ENCODE measurements around the gene NAGLU. TPM values are rescaled to one million over a fixed set of nuclear protein-coding genes. Genes with fewer than 3 reads are reported as not detected.

NAGLU gene
- polyA plus RNA-seq, 3 donors = 10.4 to 32.9 (median 24.9) TPM

- peaks cover 31% of the 10 kb centered on the region for H3K4me1 Mint-ChIP-seq
- Histone ChIP-seq H3K9me3 (replicated peaks in 1 of 2; ENCODE audit: control insufficient read depth in 1 of 2, insufficient read depth in 1 of 2, low read length in 2 of 2) (no peaks in the 10 kb centered on the region), H3K36me3 (replicated peaks in 1 of 2; ENCODE audit: control insufficient read depth in 1 of 2, insufficient read depth in 2 of 2, low read length in 2 of 2) (peaks cover 50 to 61% of the 10 kb centered on the region in 2 donors), H3K9ac (ENCODE audit: insufficient read depth, low read length, poor library complexity, severe bottlenecking) (peak overlapping the region; percentile 83), H3K4me2 (replicated peaks; ENCODE audit: extremely low read depth, low read length, poor library complexity, severe bottlenecking) (peak overlapping the region; percentile 71), H3K4me3 (replicated peaks in 1 of 3; ENCODE audit: low read depth in 2 of 3, low read length in 3 of 3) (peak overlapping the region; percentile 34 to 75 (median 36)), H2AFZ (ENCODE audit: insufficient read depth, low read depth, low read length, poor library complexity, severe bottlenecking) (peak overlapping the region; percentile 87), H3K27ac (ENCODE audit: low read depth in 1 of 2, low read length in 2 of 2) (peak overlapping the region; percentile 78 to 92), H3K79me2 (ENCODE audit: insufficient read depth, low read length) (peaks cover 22% of the 10 kb centered on the region), H3K27me3 (ENCODE audit: control insufficient read depth in 2 of 2, insufficient read depth in 2 of 2, low read length in 2 of 2) (no peaks in the 10 kb centered on the region), H4K20me1 (ENCODE audit: insufficient read depth, low read length) (peaks cover 34% of the 10 kb centered on the region), H3K4me1 (ENCODE audit: control insufficient read depth in 1 of 2, insufficient read depth in 2 of 2, low read length in 2 of 2) (peaks cover 22 to 27% of the 10 kb centered on the region in 2 donors)
- peak; percentile 88 for TF ChIP-seq CTCF (IDR thresholded peaks at IDR 0.05)
- peak overlapping the region; percentile 85 to 97 for H3K4me3 Mint-ChIP-seq
- peak; percentile 55 to 70 (median 66) for DNase-seq
- WGBS (ENCODE audit: insufficient coverage) = 0% methylated on average over 10 of the region's 20 CpGs
- intact Hi-C loops (cut with micrococcal nuclease) = loop anchor here (2.0 to 5.0 kb wide), 4 partner anchors 99 to 421 kb away; partner anchors contain the start of genes CCR10 (in 1 of the 2), CNTNAP1 (in 1 of the 2) and PLEKHH3 (in 1 of the 2)
- H3K27me3 Mint-ChIP-seq (ENCODE audit: low read depth in 3 of 3) = peaks cover 0 to 2% (median 0%) of the 10 kb centered on the region in 3 donors
- H3K36me3 Mint-ChIP-seq = peaks cover 51 to 70% of the 10 kb centered on the region in 2 donors
- peaks cover 0 to 2% (median 0%) of the 10 kb centered on the region in 7 donors for H3K9me3 Mint-ChIP-seq
- peak overlapping the region; percentile 97 to 100 (median 99) for H3K27ac Mint-ChIP-seq
These were observed 42.3 kb downstream of the NAGLU start for GRCh38 chr17:42578282-42578869.

GRCh38 chr17:42579794-42580551 is 43.9 kb downstream of the NAGLU start:
- Histone ChIP-seq H3K36me3 (replicated peaks in 1 of 2; ENCODE audit: control insufficient read depth in 1 of 2, insufficient read depth in 2 of 2, low read length in 2 of 2) (peaks cover 51 to 58% of the 10 kb centered on the region in 2 donors), H3K4me2 (replicated peaks; ENCODE audit: extremely low read depth, low read length, poor library complexity, severe bottlenecking) (no peak overlapping the region), H3K4me3 (replicated peaks in 1 of 3; ENCODE audit: low read depth in 2 of 3, low read length in 3 of 3) (no peak overlapping the region), H3K9ac (ENCODE audit: insufficient read depth, low read length, poor library complexity, severe bottlenecking) (no peak overlapping the region), H4K20me1 (ENCODE audit: insufficient read depth, low read length) (peaks cover 18% of the 10 kb centered on the region), H3K79me2 (ENCODE audit: insufficient read depth, low read length) (peaks cover 11% of the 10 kb centered on the region), H3K4me1 (ENCODE audit: control insufficient read depth in 1 of 2, insufficient read depth in 2 of 2, low read length in 2 of 2) (peaks cover 27 to 35% of the 10 kb centered on the region in 2 donors), H3K27me3 (ENCODE audit: control insufficient read depth in 2 of 2, insufficient read depth in 2 of 2, low read length in 2 of 2) (no peaks in the 10 kb centered on the region), H2AFZ (ENCODE audit: insufficient read depth, low read depth, low read length, poor library complexity, severe bottlenecking) (no peak overlapping the region), H3K27ac (ENCODE audit: low read depth in 1 of 2, low read length in 2 of 2) (no peak overlapping the region), H3K9me3 (replicated peaks in 1 of 2; ENCODE audit: control insufficient read depth in 1 of 2, insufficient read depth in 1 of 2, low read length in 2 of 2) (no peaks in the 10 kb centered on the region)
- Mint-ChIP-seq H3K4me1 (peaks cover 34% of the 10 kb centered on the region), H3K4me3 (no peak overlapping the region), H3K36me3 (peaks cover 54 to 72% of the 10 kb centered on the region in 2 donors), H3K27me3 (ENCODE audit: low read depth in 3 of 3) (no peaks in the 10 kb centered on the region), H3K9me3 (peaks cover 0 to 2% (median 0%) of the 10 kb centered on the region in 7 donors), H3K27ac (peak overlapping the region in 4 of 7 donors; percentile 2 to 86 (median 38))
- intact Hi-C loops (cut with micrococcal nuclease) = loop anchor here (2.0 to 5.0 kb wide), 4 partner anchors 97 to 423 kb away; partner anchors contain the start of genes CCR10 (in 1 of the 2), CNTNAP1 (in 1 of the 2) and PLEKHH3 (in 1 of the 2)
- TF ChIP-seq CTCF (IDR thresholded peaks at IDR 0.05) = no peak
- DNase-seq = no peak
- WGBS (ENCODE audit: insufficient coverage) = no CpG with 5 or more reads among the region's 2 CpGs
